HG03196 (cell line): ENCODE results near the gene BRAT1.
"Not testable (repeated sequence)": the region's sequence is repeated elsewhere in the genome, so short reads cannot be mapped to it uniquely, and the experiment has no call there.

Experiments
- ATAC-seq: cut with Tn5 transposase; IDR thresholded peaks from one replicate; pipeline ENCODE4 v1.9.1; 2021; ENCODE audit not compliant: unreplicated experiment

Gene BRAT1

DNA sequence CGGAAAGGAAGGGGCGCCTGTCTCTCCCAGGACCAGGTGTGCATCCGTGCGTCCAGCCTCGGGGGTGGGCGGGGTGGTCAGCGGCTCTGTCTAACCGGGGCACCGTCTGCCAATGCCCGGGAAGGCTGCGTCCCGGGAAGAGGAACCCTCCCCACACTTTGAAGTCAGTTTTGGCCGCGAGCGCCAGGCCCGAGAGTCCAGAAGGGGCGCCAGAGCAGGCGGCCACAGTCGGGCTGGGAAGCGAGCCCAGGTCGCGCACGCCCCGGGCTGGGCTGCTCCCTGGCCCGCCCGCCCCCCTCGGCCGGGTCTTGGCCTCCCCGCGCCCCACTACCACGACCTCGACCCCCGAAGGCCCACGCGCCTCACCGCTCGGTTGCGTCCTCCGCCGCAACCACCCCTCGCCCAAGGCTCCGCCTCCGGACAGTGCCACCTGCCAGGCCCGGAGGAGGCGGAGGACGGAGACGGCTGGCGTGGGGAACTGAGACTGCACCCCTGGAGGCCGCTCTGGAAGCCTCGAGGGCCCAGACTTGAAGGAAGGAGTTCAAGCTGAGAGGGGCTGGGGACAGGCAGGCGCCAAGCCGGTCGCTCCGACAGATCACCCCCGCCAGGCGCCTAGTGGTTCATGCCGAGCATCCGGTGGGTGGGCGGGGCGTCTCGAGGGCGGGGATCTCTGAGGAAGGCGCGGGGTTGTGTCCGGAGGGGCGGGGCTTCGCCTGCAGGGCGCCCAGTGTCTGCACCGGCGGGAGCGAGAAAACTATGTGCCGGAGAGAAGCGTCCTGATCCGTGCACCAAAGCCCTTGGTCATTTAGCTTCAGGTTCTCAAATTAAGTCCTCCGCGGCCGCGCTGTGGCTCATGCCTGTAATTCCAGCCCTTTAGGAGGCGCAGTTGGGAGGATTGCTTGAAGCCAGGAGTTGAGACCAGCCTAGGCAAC is at the start of gene BRAT1:
Gene BRAT1, minus strand, starts transcription at position 404 of the 932 bp plus-strand sequence. CDS start 1,093 bp downstream, outside the sequence.
- peak; percentile 53 for ATAC-seq

- ATAC-seq: no peak
These were observed 49.4 kb upstream of the BRAT1 start for GRCh38 chr7:2604608-2605174.

DNA sequence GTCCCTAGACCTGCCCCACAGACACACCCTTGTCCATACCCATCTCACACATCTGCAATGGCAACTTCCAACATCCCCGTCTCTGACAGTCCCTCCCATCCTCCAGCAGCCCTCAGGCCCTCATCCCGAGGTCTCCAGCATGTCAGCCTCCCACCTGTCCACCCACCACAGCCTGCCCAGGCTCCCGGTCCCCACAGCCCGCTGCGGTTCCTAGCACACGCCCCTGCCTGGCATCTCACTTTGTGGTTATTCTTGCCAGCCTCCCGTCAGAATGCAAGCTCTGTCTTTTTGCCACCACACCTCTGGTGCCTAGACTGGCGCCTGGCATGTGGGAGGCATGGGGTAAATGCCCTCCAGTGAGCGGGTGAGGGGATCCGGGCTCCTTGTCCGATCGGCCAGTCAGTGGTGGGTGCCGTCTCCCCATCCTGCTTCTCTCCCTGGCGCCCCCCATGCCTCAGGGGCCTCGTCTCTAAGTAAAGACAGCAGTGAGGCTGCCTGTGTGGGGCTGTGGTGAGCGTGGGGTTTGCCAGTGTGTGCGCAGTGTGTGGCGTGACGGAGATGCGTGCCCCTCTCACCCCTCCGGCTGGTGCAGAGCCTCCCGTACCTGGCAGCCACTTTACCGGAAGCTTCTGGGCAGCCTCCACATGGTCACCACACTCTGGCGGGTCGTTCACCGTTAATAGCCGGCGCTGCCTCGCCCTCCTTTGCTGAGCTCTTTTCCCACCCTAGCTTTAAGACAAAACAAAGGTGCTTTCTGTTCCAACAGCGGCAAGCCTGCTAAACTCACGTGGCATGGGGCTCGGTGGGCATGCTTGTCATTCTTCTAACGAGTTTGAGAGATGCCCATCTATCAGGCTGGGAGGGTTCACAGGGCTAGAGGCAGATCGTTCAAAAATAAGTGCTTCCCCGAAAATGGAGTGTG is 48.0 kb upstream of the BRAT1 start:
- ATAC-seq: no peak

DNA sequence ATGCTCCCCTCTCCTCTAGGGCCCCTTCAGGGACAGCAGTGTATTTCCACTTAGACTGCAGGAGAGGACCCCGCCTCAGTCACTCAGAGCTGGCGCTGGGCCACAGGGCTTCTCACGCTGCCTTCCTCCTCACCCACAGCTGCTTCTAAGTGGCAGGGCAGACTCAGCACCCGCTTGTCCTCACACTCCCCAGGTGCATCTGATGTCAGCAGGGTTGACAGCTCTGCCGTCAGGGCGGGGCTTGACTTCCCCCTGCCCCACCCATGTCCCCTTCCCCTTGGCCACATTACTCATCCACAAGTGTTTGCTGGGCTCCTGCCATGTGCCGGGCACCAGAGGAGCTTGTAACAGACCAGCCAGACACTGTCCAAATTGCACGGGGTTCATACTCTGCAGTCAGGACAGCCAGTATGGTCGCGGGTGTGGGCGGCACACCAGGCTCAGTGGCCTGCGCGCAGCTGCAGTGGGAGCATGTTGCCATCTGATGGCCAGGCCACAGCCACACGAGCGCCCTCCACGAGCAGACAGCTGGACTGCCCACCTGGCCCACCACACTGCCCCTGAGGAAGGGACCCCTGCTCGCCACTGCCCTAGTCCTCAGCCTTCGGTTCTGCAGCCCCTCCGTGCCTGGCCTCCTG is 47.2 kb upstream of the BRAT1 start:
- ATAC-seq: no peak

- ATAC-seq: no peak
These were observed 46.6 kb upstream of the BRAT1 start for GRCh38 chr7:2601907-2602306.

- no peak for ATAC-seq
These were observed 45.7 kb upstream of the BRAT1 start for GRCh38 chr7:2601065-2601464.

DNA sequence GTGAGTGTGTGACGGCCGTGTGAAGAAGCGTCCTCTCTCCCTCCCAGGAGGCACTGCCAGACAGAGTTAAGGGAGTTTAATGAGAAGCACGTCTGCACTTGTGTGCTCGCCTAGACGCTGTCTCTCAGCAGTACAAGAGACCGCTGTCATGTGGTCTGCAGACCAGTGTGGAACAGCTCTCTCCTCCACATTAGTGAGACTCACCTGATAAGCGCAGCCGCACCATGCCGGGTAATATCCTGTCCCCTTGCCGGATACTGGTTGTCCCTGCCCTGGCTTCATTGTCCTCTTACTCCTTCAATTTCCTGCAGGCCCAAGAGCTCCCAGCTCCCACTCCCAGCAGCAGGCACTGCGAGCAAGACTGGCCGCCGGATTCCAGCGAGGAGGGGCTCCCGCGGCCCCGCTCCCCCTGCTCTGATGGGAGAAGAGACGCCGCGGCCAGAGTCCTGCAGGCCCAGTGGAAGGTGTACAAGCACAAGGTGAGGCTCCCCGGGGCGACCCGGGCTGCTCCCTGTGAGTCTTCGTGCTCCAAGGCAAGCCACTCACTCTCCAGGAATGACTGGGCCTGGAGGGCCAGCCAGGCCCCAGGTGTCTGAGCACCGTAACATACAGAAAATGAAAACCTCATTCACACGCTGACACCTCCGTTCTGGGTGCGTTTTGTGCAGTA is 43.0 kb upstream of the BRAT1 start:
- no peak for ATAC-seq

GRCh38 chr7:2597273-2597640 is 41.9 kb upstream of the BRAT1 start:
- no peak for ATAC-seq

DNA sequence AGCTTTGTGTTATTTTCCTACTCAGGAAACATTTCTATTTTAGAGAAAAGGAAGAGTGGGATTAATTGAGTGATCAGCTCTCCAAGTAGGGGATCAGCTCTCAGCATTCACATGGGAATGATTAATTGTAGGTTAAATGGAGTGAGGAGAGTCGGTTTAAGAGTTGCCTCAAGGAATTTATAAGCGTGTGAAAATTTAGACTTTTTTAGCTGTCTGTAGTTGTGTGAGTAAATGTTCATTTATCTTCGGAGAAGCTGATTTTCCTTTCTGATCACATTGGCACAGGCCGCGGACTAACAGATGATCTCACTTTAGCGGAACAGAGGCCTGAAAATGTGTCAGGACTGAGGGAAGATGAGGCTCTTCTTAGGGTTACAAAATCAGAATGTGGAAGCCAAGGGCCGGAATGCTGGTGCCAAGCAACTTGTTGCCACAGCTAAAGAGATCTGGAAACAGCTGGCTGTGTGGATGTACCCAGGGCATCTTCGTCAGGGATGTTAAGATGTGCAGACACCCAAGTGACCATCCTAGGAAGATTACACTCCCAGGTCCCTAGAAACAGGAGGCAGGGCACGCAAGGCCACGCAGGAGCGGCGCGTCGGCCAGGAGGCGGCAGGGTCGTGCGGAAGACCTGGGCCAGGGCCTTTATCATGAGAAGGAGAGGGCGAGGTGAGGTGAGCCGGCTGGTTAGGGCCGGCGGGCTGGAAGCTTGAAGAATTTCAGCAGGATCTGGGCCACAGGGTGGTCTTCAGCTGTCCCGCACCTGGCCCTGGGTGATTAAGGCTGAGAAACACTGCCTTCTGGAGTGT is 41.3 kb upstream of the BRAT1 start:
- ATAC-seq: no peak

DNA sequence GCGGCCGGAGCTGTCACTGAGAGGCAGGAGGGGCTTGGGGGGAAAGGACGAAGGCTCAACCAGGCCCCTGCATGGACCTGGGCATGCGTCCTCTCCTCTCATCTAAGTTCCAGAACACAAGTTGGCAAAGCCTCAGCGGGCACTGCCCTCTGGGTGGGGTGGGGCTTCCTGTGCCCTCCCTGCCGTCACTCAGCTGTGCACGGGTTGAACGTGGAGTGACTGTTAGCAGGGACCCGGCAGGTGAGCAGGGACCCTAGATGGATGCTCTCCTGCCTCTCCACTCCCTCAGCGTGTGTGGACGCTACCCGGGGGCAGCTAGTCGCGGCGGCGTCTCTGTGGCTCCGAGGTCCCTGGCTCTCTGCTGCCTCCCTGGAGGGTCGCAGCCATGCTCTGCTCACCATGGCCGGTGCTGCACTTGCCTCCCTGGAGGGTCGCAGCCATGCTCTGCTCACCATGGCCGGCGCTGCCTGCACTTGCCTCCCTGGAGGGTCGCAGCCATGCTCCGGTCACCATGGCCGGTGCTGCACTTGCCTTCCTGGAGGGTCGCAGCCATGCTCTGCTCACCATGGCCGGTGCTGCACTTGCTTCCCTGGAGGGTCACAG is 40.0 kb upstream of the BRAT1 start:
- ATAC-seq: no peak

- ATAC-seq: no peak
These were observed 39.3 kb upstream of the BRAT1 start for GRCh38 chr7:2594599-2594998.

GRCh38 chr7:2593036-2593727 is 37.9 kb upstream of the BRAT1 start:
- no peak for ATAC-seq

- ATAC-seq: no peak
These were observed 37.1 kb upstream of the BRAT1 start for GRCh38 chr7:2592375-2592865.

- not testable (repeated sequence) for ATAC-seq
These were observed 34.6 kb upstream of the BRAT1 start for GRCh38 chr7:2589941-2590340.

DNA sequence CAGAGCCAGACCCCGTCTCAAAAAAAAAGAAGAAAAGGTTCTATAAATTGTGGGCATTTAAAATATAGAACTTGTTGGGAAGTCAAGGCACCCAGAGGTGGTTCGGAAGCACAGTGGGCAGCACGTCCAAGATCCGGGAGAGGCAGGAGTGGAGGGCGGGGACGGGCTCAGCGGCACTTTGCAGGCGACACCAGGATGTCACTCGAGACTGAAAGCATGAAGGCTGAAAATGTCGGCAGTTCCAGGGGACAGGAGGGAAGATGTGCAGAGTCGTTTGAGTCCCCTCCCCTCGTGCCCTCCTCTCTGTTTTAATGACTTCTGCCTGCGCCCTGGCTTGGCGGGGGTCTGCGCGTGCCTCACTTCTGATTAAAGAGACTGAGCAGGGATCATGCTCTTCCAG is 34.0 kb upstream of the BRAT1 start:
- ATAC-seq: no peak

GRCh38 chr7:2587778-2588177 is 32.5 kb upstream of the BRAT1 start:
- ATAC-seq: no peak

GRCh38 chr7:2587134-2587533 is 31.8 kb upstream of the BRAT1 start:
- no peak for ATAC-seq

DNA sequence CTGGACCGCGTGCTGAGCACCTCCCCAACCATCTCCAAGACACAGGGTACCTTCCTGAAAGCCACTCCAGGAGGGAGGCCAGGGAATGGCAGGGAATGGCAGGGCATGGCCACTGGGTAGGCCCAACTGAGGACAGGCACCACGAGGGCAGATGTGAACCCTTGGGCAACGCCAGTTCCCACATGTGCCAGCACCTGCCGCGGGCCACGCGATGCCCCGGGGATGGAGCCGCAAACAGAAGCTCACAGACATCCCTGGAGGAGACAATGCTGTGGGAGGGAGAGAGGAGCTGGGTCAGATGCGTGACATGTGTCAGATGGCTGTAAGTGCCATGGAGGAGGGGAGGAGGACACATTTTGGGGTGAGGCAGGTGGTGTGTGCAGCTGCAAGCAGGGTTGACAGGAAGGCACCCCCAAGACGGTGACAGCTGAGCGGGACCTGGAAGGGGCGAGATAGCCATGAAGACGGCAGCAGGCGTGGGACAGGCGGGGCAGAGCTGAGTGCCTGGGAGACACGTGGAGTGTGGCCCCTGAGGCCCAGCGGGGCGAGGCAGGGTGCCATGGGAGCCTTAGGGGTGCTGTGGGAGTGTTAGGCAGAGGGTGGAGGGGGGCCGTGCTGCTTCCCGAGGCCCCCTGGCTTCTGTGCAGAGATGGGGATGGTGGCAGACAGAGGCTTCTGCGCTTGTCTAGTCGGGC is 31.1 kb upstream of the BRAT1 start:
- no peak for ATAC-seq
